Common myeloid progenitor, CD34-positive (primary cell): ENCODE data around the gene WWC2.

Experiments
- CTCF ChIA-PET: fragments of 350-600 bp; sonication (Branson Sonifier 250); formaldehyde crosslinking; loops from one replicate; lab custom pipeline; 2021; ENCODE audit warnings: antibody characterized with exemption; lab: Charles Lee
- POLR2A ChIA-PET: fragments of 350-600 bp; sonication (Branson Sonifier 250); formaldehyde crosslinking; loops from one replicate; lab custom pipeline; 2021; ENCODE audit warnings: antibody characterized with exemption; lab: Charles Lee
- DNase-seq, 3 donors: peaks; one replicate each; pipeline versions ENCODE4 v3.0.0 to v3.0.0-alpha.2; 2013
- H3K27ac ChIP-seq, 2 experiments: 1 replicate in 1 of 2; 2 replicates in 1 of 2; pipeline ENCODE4 v1.7.0; 2013; ENCODE audit warnings: inconsistent platforms in 2 of 2, low read length in 2 of 2, mild to moderate bottlenecking in 2 of 2, low read depth in 1 of 2, moderate library complexity in 1 of 2; ENCODE audit not compliant: severe bottlenecking in 2 of 2, insufficient read depth in 1 of 2, poor library complexity in 1 of 2
- H3K27me3 ChIP-seq, 5 experiments: replicated peaks in 2 of 5; 1 replicate in 3 of 5; 2 replicates in 2 of 5; pipeline versions ENCODE4 v1.6.1 to v1.7.0; 2013; ENCODE audit warnings: low read length in 4 of 5, mild to moderate bottlenecking in 2 of 5, moderate library complexity in 2 of 5, inconsistent platforms in 1 of 5; ENCODE audit not compliant: insufficient read depth in 5 of 5, control insufficient read depth in 4 of 5
- H3K36me3 ChIP-seq, 4 experiments: 1 replicate in 2 of 4; 2 replicates in 2 of 4; pipeline versions ENCODE4 v1.6.1 to v1.7.0; 2013; ENCODE audit warnings: low read length in 3 of 4, control low read depth in 1 of 4, mild to moderate bottlenecking in 1 of 4; ENCODE audit not compliant: control insufficient read depth in 4 of 4, insufficient read depth in 4 of 4
- H3K4me1 ChIP-seq, 4 experiments: 1 replicate in 3 of 4; 2 replicates in 1 of 4; pipeline versions ENCODE4 v1.6.1 to v1.7.1; 2013; ENCODE audit warnings: low read length in 3 of 4, mild to moderate bottlenecking in 3 of 4, control low read depth in 1 of 4, inconsistent platforms in 1 of 4, moderate library complexity in 1 of 4; ENCODE audit not compliant: control insufficient read depth in 4 of 4, insufficient read depth in 4 of 4; ENCODE audit errors: control extremely low read depth in 1 of 4
- H3K4me3 ChIP-seq, 7 experiments: 1 replicate in 4 of 7; 2 replicates in 3 of 7; pipeline versions ENCODE4 v1.5.1 to v1.7.0; 2013; ENCODE audit warnings: mild to moderate bottlenecking in 7 of 7, low read length in 6 of 7, moderate library complexity in 6 of 7, inconsistent platforms in 2 of 7, low read depth in 2 of 7, control low read depth in 1 of 7; ENCODE audit not compliant: insufficient read depth in 4 of 7, control insufficient read depth in 1 of 7; ENCODE audit errors: extremely low read depth in 1 of 7
- H3K9me3 ChIP-seq, 5 experiments: 1 replicate in 4 of 5; 2 replicates in 1 of 5; pipeline versions ENCODE4 v1.6.1 to v1.7.1; 2013; ENCODE audit warnings: low read length in 4 of 5, mild to moderate bottlenecking in 2 of 5, inconsistent platforms in 1 of 5, low read depth in 1 of 5, moderate library complexity in 1 of 5; ENCODE audit not compliant: control insufficient read depth in 4 of 5, insufficient read depth in 2 of 5; ENCODE audit errors: control extremely low read depth in 1 of 5
- WGBS: methylation state at CpG from one replicate; pipeline ENCODE4 v1.1.5; 2013; ENCODE audit not compliant: insufficient coverage; 5-methylcytosine and 5-hydroxymethylcytosine counted together

The WWC2 gene

DNA sequence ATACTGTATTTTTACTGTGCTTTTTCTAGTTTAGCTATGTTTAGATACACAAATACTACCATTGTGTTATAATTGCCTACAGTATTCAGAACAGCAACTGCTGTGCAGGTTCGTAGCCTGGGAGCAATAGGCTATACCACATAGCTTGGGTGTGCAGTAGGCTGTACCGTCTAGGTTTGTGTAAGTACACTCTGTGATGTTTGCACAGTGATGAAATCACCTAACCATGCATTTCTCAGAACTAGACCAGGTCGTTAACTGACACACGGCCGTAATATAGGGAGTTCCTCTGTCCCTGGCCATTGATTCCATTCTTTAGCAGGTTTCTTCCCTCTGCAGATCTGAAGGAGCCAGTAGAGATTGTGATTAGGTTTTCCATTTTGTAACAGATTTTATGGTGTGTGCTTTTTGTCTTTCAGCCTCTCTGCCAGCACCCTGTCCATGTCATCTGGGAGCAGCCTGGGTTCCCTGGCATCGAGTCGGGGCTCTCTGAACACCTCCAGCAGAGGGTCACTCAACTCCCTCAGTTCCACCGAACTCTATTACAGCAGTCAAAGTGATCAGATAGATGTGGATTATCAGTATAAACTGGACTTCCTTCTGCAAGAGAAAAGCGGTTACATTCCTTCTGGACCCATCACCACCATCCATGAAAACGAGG is 161.6 kb downstream of the WWC2 start:
- ChIA-PET CTCF (interaction anchor here (0.9 to 7.2 kb wide), 11 partner anchors 10 to 604 kb away, joined by 3 to 68 read pairs (median 5); no protein-coding TSS in a partner anchor), POLR2A (interaction anchor here (0.5 kb wide), 1 partner anchor 287 kb away, joined by 5 read pairs; no protein-coding TSS in a partner anchor)
- peaks cover 0 to 8% (median 4%) of the 10 kb centered on the region in 4 experiments for H3K4me1 ChIP-seq
- H3K27ac ChIP-seq, result no peak overlapping the region
- no peak for DNase-seq
- H3K27me3 ChIP-seq, result no peaks in the 10 kb centered on the region
- no peak overlapping the region for H3K4me3 ChIP-seq
- 97% methylated on average over 6 of the region's 10 CpGs for WGBS
- H3K36me3 ChIP-seq, result peaks cover 0 to 14% (median 6%) of the 10 kb centered on the region in 4 experiments
- H3K9me3 ChIP-seq, result no peaks in the 10 kb centered on the region

DNA sequence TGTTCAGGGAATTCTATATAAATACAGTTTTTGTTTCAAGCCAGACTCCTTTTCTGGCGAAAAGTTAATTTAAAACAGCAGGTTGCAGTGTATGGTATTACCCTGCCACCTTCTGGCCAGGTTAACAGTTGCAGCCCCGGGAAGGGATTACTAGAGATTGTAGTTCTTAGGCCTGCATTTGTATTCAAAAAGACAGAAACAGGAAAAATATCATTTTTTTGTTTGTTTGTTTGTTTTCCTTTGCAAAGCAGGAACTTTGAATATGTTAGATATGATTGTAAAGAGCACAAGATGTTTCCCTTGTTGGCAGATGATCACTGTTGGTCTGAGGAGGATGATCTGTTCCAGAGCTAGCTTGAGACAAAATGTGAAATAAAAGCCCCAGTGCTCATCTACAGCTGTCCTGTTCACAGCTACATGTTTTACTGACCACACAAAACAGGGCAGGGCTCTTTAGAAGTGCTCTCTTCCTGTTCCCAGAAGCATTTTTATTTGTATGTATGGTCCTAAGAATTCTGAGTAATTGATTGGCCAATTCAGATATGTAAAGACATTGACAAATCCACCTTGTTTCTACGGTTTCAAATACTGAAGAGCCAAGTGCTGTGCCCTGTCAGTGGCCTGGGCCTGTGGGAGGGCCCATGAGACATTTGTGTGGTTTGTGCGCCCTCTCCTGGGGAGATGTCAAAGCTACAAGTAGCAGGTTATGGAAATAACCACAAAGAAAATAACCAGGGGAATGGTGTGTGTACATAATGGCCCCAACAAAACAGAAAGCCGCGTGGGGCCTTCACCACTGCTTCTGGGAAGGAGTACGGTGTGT is 163.1 kb downstream of the WWC2 start:
- 0% methylated on average over 2 of the region's 7 CpGs for WGBS
- ChIA-PET POLR2A (no interaction called here), CTCF (interaction anchor here (0.7 to 7.2 kb wide), 28 partner anchors 8 to 349 kb away, joined by 3 to 68 read pairs (median 4); partner anchors contain the start of gene WWC2)
- peaks cover 0 to 14% (median 6%) of the 10 kb centered on the region in 4 experiments for H3K36me3 ChIP-seq
- H3K27ac ChIP-seq, result peak overlapping the region in 1 of 2 experiments; percentile 32
- no peaks in the 10 kb centered on the region for H3K9me3 ChIP-seq
- peak; percentile 77 to 90 (median 85) for DNase-seq
- peaks cover 0 to 8% (median 4%) of the 10 kb centered on the region in 4 experiments for H3K4me1 ChIP-seq
- no peak overlapping the region for H3K4me3 ChIP-seq
- no peaks in the 10 kb centered on the region for H3K27me3 ChIP-seq

DNA sequence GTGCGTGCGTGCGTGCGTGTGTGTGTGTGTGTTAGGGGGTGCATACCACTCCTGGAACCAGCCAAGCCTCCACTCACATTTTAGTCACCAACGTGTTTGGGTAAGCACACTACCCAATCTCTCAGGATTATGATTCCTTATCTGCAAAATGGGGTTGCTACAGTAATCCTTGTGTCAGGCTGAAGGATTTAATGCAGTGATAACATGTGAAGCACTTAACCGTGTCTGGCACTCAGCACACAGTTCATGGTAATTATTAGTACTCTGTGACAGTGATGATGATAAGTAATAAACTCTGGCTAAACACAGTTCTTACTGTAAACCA is 163.7 kb downstream of the WWC2 start:
- no peak for DNase-seq
- H3K4me1 ChIP-seq, result peaks cover 0 to 8% (median 4%) of the 10 kb centered on the region in 4 experiments
- ChIA-PET POLR2A (no interaction called here), CTCF (interaction anchor here (0.9 to 7.2 kb wide), 21 partner anchors 9 to 350 kb away, joined by 3 to 68 read pairs (median 4); no protein-coding TSS in a partner anchor)
- H3K27ac ChIP-seq, result no peak overlapping the region
- WGBS, result 100% methylated on average over 1 of the region's 6 CpGs
- no peaks in the 10 kb centered on the region for H3K27me3 ChIP-seq
- H3K9me3 ChIP-seq, result no peaks in the 10 kb centered on the region
- H3K4me3 ChIP-seq, result no peak overlapping the region
- peaks cover 0 to 14% (median 6%) of the 10 kb centered on the region in 4 experiments for H3K36me3 ChIP-seq

DNA sequence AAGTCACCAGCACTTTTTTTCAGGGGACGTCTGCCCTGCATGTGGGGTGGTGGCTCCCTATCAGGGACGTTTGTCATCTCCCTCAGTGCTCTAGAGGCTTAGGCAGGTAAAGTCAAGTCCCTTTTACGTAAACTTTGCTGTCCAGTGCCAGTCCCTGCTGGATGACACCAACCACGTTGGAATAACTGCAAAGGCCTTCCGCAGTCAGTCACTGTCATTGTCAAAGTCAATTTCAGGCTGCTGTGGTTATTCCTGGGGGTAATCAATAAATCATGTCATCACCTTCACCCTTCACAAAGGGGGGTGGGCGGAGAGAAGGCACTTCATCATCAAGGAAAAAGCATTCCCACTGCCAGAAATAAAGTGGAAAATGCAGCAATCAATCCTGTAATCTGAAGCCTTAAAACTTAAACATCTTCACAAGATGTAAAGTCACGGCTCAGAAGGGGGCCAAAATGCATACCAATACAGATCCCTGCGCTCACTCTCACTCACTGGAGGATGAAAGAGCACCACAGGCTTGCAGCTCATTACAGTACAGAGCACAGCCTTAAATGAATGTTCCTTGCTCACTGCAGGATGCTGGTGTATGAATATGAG is 164.8 kb downstream of the WWC2 start:
- Histone ChIP-seq H3K9me3 (no peaks in the 10 kb centered on the region), H3K4me3 (no peak overlapping the region), H3K27ac (no peak overlapping the region), H3K36me3 (peaks cover 0 to 18% (median 6%) of the 10 kb centered on the region in 4 experiments), H3K4me1 (peaks cover 0 to 8% (median 4%) of the 10 kb centered on the region in 4 experiments), H3K27me3 (no peaks in the 10 kb centered on the region)
- 97% methylated on average over 7 of the region's 8 CpGs for WGBS
- no peak for DNase-seq
- CTCF ChIA-PET, result interaction anchor here (0.9 to 7.2 kb wide), 9 partner anchors 8 to 351 kb away, joined by 3 to 68 read pairs (median 3); no protein-coding TSS in a partner anchor
- POLR2A ChIA-PET, result no interaction called here

DNA sequence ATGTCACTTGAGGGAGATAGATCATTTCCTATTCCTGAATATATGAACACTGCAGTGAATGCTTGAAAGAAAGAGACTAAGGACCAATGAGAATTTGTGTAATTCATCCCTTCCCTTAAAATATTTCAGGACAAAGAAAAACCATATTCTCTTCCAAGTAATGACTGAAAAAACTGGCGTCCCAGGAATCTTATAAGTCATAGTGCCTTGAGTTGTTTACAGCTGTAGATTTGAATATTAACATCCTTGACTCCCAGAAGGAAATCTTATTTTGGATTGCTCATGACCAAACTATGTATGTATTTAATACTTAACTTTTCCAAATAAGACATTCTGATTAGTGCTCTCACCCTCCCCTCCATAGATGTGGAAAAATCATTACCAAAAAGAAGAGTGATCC is 165.6 kb downstream of the WWC2 start:
- H3K36me3 ChIP-seq, result peaks cover 0 to 18% (median 6%) of the 10 kb centered on the region in 4 experiments
- no peak for DNase-seq

DNA sequence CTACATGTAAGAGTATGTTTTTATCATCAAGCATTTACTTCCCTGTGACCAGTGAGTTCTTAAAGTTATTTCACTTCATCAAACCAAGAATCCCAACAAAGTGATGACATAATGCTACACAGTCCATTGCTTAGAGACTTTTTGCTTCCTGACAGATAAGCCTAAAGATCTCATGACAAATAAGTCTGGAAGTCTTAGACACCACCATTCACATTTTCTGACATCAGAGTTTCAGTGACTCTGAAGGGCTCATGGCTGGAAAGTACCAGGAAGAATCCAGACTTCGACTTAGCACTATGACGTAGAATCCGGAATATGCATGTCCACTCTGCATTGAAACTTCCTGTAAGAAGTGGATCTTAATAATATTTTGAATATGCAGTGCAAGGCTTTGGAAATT is 167.3 kb downstream of the WWC2 start:
- H3K36me3 ChIP-seq, result peaks cover 0 to 8% (median 0%) of the 10 kb centered on the region in 4 experiments
- CTCF ChIA-PET, result no interaction called here
- 100% methylated on average over 3 of the region's 3 CpGs for WGBS

More for the DNA sequence above, 165.6 kb downstream of the WWC2 start:
- H3K9me3 ChIP-seq, result no peaks in the 10 kb centered on the region
- H3K4me1 ChIP-seq, result peaks cover 0 to 8% (median 4%) of the 10 kb centered on the region in 4 experiments
- ChIA-PET CTCF (interaction anchor here (5.9 to 7.2 kb wide), 2 partner anchors 14 to 326 kb away, joined by 68 read pairs; no protein-coding TSS in a partner anchor), POLR2A (no interaction called here)
- H3K4me3 ChIP-seq, result no peak overlapping the region
- WGBS, result no CpG with 5 or more reads among the region's 1 CpG
- H3K27ac ChIP-seq, result no peak overlapping the region
- no peaks in the 10 kb centered on the region for H3K27me3 ChIP-seq

More for the DNA sequence above, 167.3 kb downstream of the WWC2 start:
- no peaks in the 10 kb centered on the region for H3K9me3 ChIP-seq
- no peak overlapping the region for H3K4me3 ChIP-seq
- H3K4me1 ChIP-seq, result peaks cover 0 to 8% (median 4%) of the 10 kb centered on the region in 4 experiments
- DNase-seq, result no peak
- no peak overlapping the region for H3K27ac ChIP-seq
- POLR2A ChIA-PET, result no interaction called here
- H3K27me3 ChIP-seq, result no peaks in the 10 kb centered on the region
